Measurements from ENCODE around the gene ARNT2. TPM values are rescaled to one million over a fixed set of nuclear protein-coding genes. Genes with fewer than 3 reads are reported as not detected.

The ARNT2 gene
- total RNA-seq, 8 experiments from 2014 or later: 2.4 to 64.2 (median 23.9) TPM

- Histone ChIP-seq H3K27ac (no peak overlapping the region), H3K4me1 (replicated peaks in 1 of 2) (no peaks in the 10 kb centered on the region), H3K4me3 (no peak overlapping the region)
- in situ Hi-C loops (cut with MboI; ENCODE audit: low pct_unique_long_range_greater_than_20kb in 2 of 9, low sequenced_read_pairs in 9 of 9, unreplicated experiment in 9 of 9): loop anchor here in 2 of 9 experiments (25.0 kb wide), 1 partner anchor 377 kb away; no protein-coding TSS in a partner anchor
- no peak for ATAC-seq (replicated peaks in 6 of 8)
- WGBS, 10 experiments: 34 to 90% (median 80%) methylated on average over 2 to 3 of the region's 3 CpGs; no CpG with 5 or more reads in 3 of the 10 experiments
Observed at GRCh38 chr15:80584973-80585525, 180.9 kb downstream of the ARNT2 start.

- in situ Hi-C loops (cut with MboI; ENCODE audit: low pct_unique_long_range_greater_than_20kb in 2 of 9, low sequenced_read_pairs in 9 of 9, unreplicated experiment in 9 of 9): loop anchor here in 2 of 9 experiments (25.0 kb wide), 1 partner anchor 377 kb away; no protein-coding TSS in a partner anchor
- Histone ChIP-seq H3K4me1 (replicated peaks in 1 of 2) (no peaks in the 10 kb centered on the region), H3K4me3 (no peak overlapping the region), H3K27ac (no peak overlapping the region)
- 64 to 100% (median 88%) methylated on average over 1 to 6 of the region's 6 CpGs; no CpG with 5 or more reads in 1 of the 10 experiments for WGBS, 10 experiments
- no peak for ATAC-seq (replicated peaks in 6 of 8)
Observed at GRCh38 chr15:80585544-80586018, 181.4 kb downstream of the ARNT2 start.

- H3K27ac ChIP-seq: no peak overlapping the region
- no peak overlapping the region for H3K4me3 ChIP-seq
- H3K4me1 ChIP-seq (replicated peaks in 1 of 2): no peaks in the 10 kb centered on the region
- no peak for ATAC-seq (replicated peaks in 6 of 8)
- in situ Hi-C loops (cut with MboI; ENCODE audit: low pct_unique_long_range_greater_than_20kb in 2 of 9, low sequenced_read_pairs in 9 of 9, unreplicated experiment in 9 of 9): loop anchor here in 2 of 9 experiments (25.0 kb wide), 1 partner anchor 376 kb away; no protein-coding TSS in a partner anchor
- WGBS, 10 experiments: 69 to 100% (median 91%) methylated on average over 1 to 4 of the region's 4 CpGs; no CpG with 5 or more reads in 1 of the 10 experiments
Observed at GRCh38 chr15:80586161-80586560, 182.0 kb downstream of the ARNT2 start.

DNA sequence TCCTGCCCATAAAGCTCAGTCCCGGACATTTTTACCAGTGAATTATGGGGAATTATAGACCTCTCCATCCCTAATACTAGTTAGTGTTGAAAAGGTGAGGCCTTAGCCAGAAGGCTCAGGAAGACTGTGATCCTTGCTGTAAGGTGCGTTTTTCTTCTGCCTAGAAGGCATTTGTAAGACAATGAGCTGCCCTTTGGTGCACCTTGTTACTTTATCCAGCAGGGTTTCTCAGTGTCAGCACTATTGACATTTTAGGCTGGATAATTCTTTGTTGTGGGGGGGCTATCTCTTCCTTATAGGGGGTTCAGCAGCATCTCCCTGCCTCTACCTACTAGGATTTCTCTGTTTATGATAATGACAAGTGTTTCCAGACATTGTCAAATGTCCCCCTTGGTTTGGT lies 182.8 kb downstream of the ARNT2 start:
- WGBS, 10 experiments: 22 to 78% (median 69%) methylated on average over 1 to 2 of the region's 2 CpGs; no CpG with 5 or more reads in 2 of the 10 experiments
- in situ Hi-C loops (cut with MboI; ENCODE audit: low pct_unique_long_range_greater_than_20kb in 2 of 9, low sequenced_read_pairs in 9 of 9, unreplicated experiment in 9 of 9): loop anchor here in 2 of 9 experiments (25.0 kb wide), 1 partner anchor 375 kb away; no protein-coding TSS in a partner anchor
- Histone ChIP-seq H3K4me1 (replicated peaks in 1 of 2) (no peaks in the 10 kb centered on the region), H3K4me3 (no peak overlapping the region), H3K27ac (no peak overlapping the region)
- ATAC-seq (replicated peaks in 6 of 8): no peak

DNA sequence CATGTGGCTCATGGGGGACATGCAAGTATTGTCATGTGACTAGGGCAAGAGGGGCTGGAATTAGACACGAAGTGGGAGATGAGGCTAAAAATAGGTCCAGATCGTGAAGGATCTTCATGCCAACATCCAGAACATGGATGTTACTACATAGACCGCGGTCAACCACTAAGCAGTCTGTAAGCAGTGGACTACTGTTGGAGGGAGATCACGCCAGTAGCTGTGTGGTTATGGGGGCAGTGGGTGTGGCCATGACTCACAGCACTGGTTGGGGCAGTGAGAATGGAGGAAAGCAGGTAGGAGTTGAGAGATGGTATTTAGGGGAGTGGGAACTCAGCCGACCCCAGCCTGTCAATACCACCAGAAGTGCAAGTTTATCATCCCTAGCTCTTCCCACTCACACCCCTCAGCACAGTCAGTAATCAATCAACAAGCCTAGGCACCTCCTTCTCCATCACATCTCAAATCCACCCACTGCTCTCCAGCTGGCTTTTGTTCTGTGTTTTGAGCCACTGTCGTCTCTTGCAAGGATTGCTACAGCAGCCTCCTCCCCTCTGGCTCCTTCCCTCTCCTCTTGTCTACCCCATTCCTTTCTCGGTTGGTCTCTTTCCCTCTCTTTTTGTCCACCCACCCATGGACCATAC lies 183.8 kb downstream of the ARNT2 start:
- in situ Hi-C loops (cut with MboI; ENCODE audit: low pct_unique_long_range_greater_than_20kb in 2 of 9, low sequenced_read_pairs in 9 of 9, unreplicated experiment in 9 of 9): loop anchor here in 2 of 9 experiments (25.0 kb wide), 1 partner anchor 374 kb away; no protein-coding TSS in a partner anchor
- no peak for ATAC-seq (replicated peaks in 6 of 8)
- Histone ChIP-seq H3K27ac (no peak overlapping the region), H3K4me3 (no peak overlapping the region), H3K4me1 (replicated peaks in 1 of 2) (no peaks in the 10 kb centered on the region)
- WGBS, 10 experiments: 58 to 100% (median 80%) methylated on average over 1 to 5 of the region's 8 CpGs; no CpG with 5 or more reads in 3 of the 10 experiments

DNA sequence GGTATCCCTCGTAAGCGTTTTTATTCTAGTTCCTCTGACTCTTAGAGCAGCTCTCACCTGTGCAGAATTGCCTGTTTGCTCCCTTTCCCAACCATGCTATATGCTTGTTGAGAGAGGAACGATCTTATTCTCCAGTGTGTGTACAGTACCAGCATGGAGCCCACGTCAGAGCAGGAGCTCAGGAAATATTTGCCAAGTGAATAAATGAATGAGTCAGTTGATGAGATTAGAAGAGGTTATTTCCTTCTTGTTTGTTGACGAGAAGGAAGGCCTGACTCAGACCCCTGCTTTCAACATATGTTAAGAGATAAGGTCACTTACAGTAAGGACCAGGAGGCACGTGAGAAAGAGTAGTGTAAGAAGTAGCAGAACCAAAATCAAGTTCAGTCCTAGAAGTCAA lies 184.6 kb downstream of the ARNT2 start:
- Histone ChIP-seq H3K4me3 (no peak overlapping the region), H3K4me1 (replicated peaks in 1 of 2) (no peaks in the 10 kb centered on the region), H3K27ac (no peak overlapping the region)
- WGBS, 10 experiments: 0 to 98% (median 78%) methylated on average over 1 to 6 of the region's 6 CpGs
- in situ Hi-C loops (cut with MboI; ENCODE audit: low pct_unique_long_range_greater_than_20kb in 2 of 9, low sequenced_read_pairs in 9 of 9, unreplicated experiment in 9 of 9): loop anchor here in 2 of 9 experiments (25.0 kb wide), 1 partner anchor 374 kb away; no protein-coding TSS in a partner anchor
- peak in 2 of 8 experiments; percentile 35 to 81 for ATAC-seq (replicated peaks in 6 of 8)

DNA sequence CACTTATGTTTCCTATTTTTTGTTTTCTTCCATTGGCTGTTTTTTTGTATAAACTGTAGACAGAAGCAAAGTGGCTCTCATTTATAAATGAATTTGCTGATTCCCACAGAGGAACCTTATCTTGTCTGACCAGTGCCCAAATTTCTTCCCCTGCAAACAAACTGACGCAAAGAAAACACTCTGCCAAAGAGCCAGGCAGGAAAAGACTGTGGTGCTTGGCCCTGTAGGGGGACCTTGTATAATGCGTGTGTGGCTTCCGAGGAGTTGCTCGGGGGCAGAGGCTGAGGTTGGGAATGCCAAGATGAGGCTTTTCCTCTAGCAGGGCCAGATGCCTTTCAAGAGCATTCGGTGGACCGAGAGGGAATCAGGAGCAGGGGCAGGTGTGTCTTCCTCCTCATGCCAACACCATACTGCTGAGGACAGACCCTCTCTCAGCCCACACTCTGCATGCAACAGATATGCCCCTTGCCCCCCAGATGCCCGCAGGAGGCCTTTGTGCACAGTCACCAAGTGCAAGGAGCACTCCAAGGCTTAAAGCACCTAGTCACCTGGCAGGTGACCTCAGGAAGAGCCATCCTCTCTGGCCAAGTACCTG lies 186.7 kb downstream of the ARNT2 start:
- in situ Hi-C loops (cut with MboI; ENCODE audit: low pct_unique_long_range_greater_than_20kb in 2 of 9, low sequenced_read_pairs in 9 of 9, unreplicated experiment in 9 of 9): loop anchor here in 2 of 9 experiments (25.0 kb wide), 1 partner anchor 371 kb away; no protein-coding TSS in a partner anchor
- Histone ChIP-seq H3K27ac (no peak overlapping the region), H3K4me3 (no peak overlapping the region), H3K4me1 (replicated peaks in 1 of 2) (no peaks in the 10 kb centered on the region)
- no peak for ATAC-seq (replicated peaks in 6 of 8)
- 83 to 100% (median 95%) methylated on average over 1 to 4 of the region's 7 CpGs; no CpG with 5 or more reads in 3 of the 10 experiments for WGBS, 10 experiments

- H3K4me1 ChIP-seq (replicated peaks in 1 of 2): no peaks in the 10 kb centered on the region
- 20 to 97% (median 87%) methylated on average over 1 to 9 of the region's 23 CpGs; no CpG with 5 or more reads in 6 of the 10 experiments for WGBS, 10 experiments
- no peak overlapping the region for H3K4me3 ChIP-seq
- no peak for ATAC-seq (replicated peaks in 6 of 8)
- H3K27ac ChIP-seq: no peak overlapping the region
- in situ Hi-C loops (cut with MboI; ENCODE audit: low pct_unique_long_range_greater_than_20kb in 2 of 9, low sequenced_read_pairs in 9 of 9, unreplicated experiment in 9 of 9): loop anchor here in 2 of 9 experiments (25.0 kb wide), 1 partner anchor 371 kb away; no protein-coding TSS in a partner anchor
Observed at GRCh38 chr15:80591471-80591870, 187.3 kb downstream of the ARNT2 start.

GRCh38 chr15:80591938-80592825 lies 188.0 kb downstream of the ARNT2 start:
- no peaks in the 10 kb centered on the region for H3K4me1 ChIP-seq (replicated peaks in 1 of 2)
- ATAC-seq (replicated peaks in 6 of 8): no peak
- in situ Hi-C loops (cut with MboI; ENCODE audit: low pct_unique_long_range_greater_than_20kb in 2 of 9, low sequenced_read_pairs in 9 of 9, unreplicated experiment in 9 of 9): loop anchor here in 2 of 9 experiments (25.0 kb wide), 1 partner anchor 370 kb away; no protein-coding TSS in a partner anchor
- no peak overlapping the region for H3K4me3 ChIP-seq
- no peak overlapping the region for H3K27ac ChIP-seq
- WGBS, 10 experiments: 50 to 100% (median 89%) methylated on average over 1 to 3 of the region's 10 CpGs; no CpG with 5 or more reads in 4 of the 10 experiments

DNA sequence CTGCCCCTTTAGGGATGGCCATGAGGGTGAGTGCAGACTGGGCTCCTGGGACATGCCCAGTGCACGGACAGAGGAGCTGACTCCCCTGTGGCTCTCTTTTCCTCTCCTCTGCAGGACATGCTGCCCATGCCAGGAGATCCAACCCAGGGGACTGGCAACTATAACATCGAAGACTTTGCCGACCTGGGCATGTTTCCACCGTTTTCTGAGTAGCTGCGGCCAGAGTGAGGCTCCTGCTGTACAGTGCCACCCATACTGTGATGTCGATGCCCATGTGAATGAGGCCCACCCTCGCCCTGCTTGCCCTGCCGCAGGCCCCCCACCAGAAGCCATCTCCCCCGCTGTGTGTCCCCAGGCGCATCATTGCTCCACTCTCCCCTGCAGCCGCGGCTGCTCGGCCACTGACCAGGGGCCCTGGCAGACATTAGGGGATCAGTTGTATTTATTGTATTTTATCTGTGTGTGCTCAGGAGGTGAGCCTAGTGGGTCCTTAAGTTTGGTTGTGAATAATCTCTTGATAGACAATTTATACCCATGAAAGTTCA lies 189.4 kb downstream of the ARNT2 start:
- ATAC-seq (replicated peaks in 6 of 8): no peak
- Histone ChIP-seq H3K4me3 (no peak overlapping the region), H3K4me1 (replicated peaks in 1 of 2) (no peaks in the 10 kb centered on the region), H3K27ac (no peak overlapping the region)
- WGBS, 10 experiments: 80 to 100% (median 91%) methylated on average over 1 to 2 of the region's 13 CpGs; no CpG with 5 or more reads in 6 of the 10 experiments
- in situ Hi-C loops (cut with MboI; ENCODE audit: low pct_unique_long_range_greater_than_20kb in 2 of 9, low sequenced_read_pairs in 9 of 9, unreplicated experiment in 9 of 9): loop anchor here in 2 of 9 experiments (25.0 kb wide), 1 partner anchor 369 kb away; no protein-coding TSS in a partner anchor

DNA sequence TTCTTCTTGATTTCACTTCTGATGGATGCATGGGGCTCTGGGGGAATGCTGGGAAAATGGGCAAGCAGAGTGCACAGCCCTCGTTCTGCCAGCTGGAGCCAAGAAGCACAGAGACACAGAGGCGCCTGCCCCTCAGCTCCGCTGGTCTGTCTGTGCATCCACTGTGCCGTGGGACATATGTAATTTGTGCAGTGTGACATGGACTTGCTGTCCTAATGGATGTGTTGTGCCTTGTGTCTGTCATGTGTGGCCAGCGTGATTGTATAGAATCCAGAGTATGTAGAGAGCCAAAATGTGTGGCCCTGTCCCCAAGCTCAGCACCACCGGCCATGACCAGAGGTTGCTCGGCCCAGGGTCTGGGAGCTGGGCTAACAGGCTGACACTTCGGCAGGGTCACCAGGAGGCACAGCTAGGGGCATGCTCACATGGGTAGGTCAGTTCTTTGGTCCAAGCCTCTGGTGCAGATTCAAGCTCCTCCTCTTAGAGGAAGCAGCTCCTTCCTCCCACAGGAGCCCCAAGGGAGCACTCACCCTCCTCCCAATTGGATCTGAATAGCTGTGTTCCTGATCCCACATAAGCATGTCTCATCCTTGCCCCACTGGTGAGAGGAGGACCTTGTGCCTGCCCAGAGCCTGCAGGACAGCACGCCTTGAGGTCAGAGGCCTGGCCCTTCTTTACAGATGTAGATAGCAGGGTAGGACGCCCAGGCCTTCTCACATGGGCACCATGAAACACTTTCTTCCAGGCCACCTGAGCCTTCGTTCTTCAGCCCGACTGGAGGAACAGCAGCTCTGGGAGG lies 190.1 kb downstream of the ARNT2 start:
- Histone ChIP-seq H3K4me3 (no peak overlapping the region), H3K27ac (no peak overlapping the region), H3K4me1 (replicated peaks in 1 of 2) (no peaks in the 10 kb centered on the region)
- WGBS, 10 experiments: 40 to 100% (median 71%) methylated on average over 1 to 8 of the region's 12 CpGs; no CpG with 5 or more reads in 2 of the 10 experiments
- in situ Hi-C loops (cut with MboI; ENCODE audit: low pct_unique_long_range_greater_than_20kb in 2 of 9, low sequenced_read_pairs in 9 of 9, unreplicated experiment in 9 of 9): loop anchor here in 2 of 9 experiments (25.0 kb wide), 1 partner anchor 368 kb away; no protein-coding TSS in a partner anchor
- ATAC-seq (replicated peaks in 6 of 8): no peak

Measured in motor neuron (in vitro differentiated cells).